ENCODE data around the gene SPDYE17.
"Not testable (repeated sequence)": the region's sequence is repeated elsewhere in the genome, so short reads cannot be mapped to it uniquely, and the experiment has no call there.

The SPDYE17 gene

GRCh38 chr7:77032261-77032660 lies at the start of gene SPDYE17:
SPDYE17 (minus strand) TSS chr7:77032361; CDS start chr7:77030570, 1,791 bp downstream.
- CTCF ChIA-PET; H3K4me3 ChIP-seq (ENCODE audit: low read depth, low read length); POLR2A ChIA-PET; DNase-seq (ENCODE audit: low read depth, low spot score): not testable (repeated sequence)

GRCh38 chr7:77080236-77080635 lies 48.1 kb upstream of the SPDYE17 start:
- H3K4me3 ChIP-seq (ENCODE audit: low read depth, low read length); CTCF ChIA-PET; DNase-seq (ENCODE audit: low read depth, low spot score); POLR2A ChIA-PET: not testable (repeated sequence)

GRCh38 chr7:77079624-77080023 lies 47.5 kb upstream of the SPDYE17 start:
- CTCF ChIA-PET; H3K4me3 ChIP-seq (ENCODE audit: low read depth, low read length); DNase-seq (ENCODE audit: low read depth, low spot score); POLR2A ChIA-PET: not testable (repeated sequence)

DNA sequence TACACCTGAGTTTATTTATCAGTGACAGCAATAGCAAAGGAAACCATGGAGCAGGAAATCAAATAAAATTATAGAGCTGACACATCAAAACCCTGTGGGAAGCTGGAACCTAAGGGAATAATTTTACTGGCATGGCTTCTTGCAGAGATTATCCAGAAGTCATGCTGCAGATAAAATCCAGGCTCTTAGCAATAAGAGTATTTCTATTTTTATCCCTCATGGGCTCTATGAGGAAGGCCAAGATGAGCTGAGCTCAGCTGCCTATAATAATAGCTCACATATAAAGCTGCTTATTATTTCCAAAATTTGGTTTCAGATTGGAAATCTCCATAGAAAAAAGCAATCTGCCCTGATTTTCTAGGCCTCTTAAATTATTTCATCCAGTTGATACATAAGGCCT lies 47.0 kb upstream of the SPDYE17 start:
- CTCF ChIA-PET; POLR2A ChIA-PET; DNase-seq (ENCODE audit: low read depth, low spot score); H3K4me3 ChIP-seq (ENCODE audit: low read depth, low read length): not testable (repeated sequence)

GRCh38 chr7:77077060-77077459 lies 44.9 kb upstream of the SPDYE17 start:
- H3K4me3 ChIP-seq (ENCODE audit: low read depth, low read length); DNase-seq (ENCODE audit: low read depth, low spot score); POLR2A ChIA-PET; CTCF ChIA-PET: not testable (repeated sequence)

DNA sequence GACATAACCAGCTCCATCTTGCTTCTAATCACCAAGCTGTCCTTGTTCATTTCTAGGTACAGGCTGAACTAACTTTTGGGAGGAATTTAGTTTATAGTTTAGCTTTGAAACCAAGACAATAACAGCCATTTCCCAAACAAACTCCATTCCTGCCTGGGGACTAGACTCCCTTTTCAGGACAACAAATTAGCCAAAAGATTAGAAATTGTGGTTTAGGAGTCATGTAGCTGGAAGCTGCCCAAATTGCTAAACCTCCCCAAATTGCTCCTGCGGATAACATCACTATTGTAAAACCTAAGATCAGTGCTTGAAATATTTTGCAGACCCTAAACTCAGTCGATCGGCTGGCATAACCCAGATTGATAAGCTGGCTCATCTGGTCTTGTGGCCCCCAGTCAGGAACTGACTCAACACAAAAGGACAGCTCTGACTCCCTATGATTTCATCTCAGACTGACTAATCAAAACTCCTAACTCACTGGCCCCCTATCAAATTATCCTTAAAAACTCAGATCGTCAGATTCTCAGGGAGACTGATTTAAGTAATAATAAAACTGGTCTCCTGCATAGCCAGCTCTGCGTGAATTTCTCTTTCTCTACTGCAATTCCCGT lies 42.7 kb upstream of the SPDYE17 start:
- POLR2A ChIA-PET; DNase-seq (ENCODE audit: low read depth, low spot score); CTCF ChIA-PET; H3K4me3 ChIP-seq (ENCODE audit: low read depth, low read length): not testable (repeated sequence)

GRCh38 chr7:77071108-77071507 lies 38.9 kb upstream of the SPDYE17 start:
- CTCF ChIA-PET; POLR2A ChIA-PET; H3K4me3 ChIP-seq (ENCODE audit: low read depth, low read length); DNase-seq (ENCODE audit: low read depth, low spot score): not testable (repeated sequence)

- H3K4me3 ChIP-seq (ENCODE audit: low read depth, low read length); DNase-seq (ENCODE audit: low read depth, low spot score); POLR2A ChIA-PET; CTCF ChIA-PET: not testable (repeated sequence)
Observed at GRCh38 chr7:77065869-77066268, 33.7 kb upstream of the SPDYE17 start.

GRCh38 chr7:77063732-77064131 lies 31.6 kb upstream of the SPDYE17 start:
- DNase-seq (ENCODE audit: low read depth, low spot score); H3K4me3 ChIP-seq (ENCODE audit: low read depth, low read length); CTCF ChIA-PET; POLR2A ChIA-PET: not testable (repeated sequence)

DNA sequence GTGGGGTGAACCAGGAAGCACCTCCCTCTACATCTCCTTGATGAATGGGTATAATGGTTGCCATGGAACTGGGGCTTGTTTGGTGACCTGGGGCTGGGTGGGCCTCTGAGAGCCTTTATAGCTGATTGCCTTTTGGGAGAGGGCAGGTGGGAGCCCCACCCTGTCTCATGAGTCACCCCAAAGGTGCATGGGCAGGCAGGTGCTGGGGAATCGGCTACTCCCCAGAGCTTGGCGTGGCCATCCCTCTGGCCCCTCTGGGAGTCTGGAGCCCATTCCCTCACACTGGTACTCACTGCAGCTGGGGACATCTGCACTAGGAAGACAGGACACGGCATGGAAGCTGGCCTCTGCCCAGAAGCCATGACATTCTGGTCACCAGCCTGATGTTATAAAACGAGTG lies 30.4 kb upstream of the SPDYE17 start, which contains the start of gene SPDYE18:
TSS of gene SPDYE18 (minus strand) at position 2 of the 400 bp plus-strand sequence. CDS start 2,046 bp downstream, outside the sequence.
- DNase-seq (ENCODE audit: low read depth, low spot score); H3K4me3 ChIP-seq (ENCODE audit: low read depth, low read length); CTCF ChIA-PET; POLR2A ChIA-PET: not testable (repeated sequence)

GRCh38 chr7:77026349-77026748 lies 5.8 kb downstream of the SPDYE17 start:
- POLR2A ChIA-PET; H3K4me3 ChIP-seq (ENCODE audit: low read depth, low read length); DNase-seq (ENCODE audit: low read depth, low spot score); CTCF ChIA-PET: not testable (repeated sequence)

DNA sequence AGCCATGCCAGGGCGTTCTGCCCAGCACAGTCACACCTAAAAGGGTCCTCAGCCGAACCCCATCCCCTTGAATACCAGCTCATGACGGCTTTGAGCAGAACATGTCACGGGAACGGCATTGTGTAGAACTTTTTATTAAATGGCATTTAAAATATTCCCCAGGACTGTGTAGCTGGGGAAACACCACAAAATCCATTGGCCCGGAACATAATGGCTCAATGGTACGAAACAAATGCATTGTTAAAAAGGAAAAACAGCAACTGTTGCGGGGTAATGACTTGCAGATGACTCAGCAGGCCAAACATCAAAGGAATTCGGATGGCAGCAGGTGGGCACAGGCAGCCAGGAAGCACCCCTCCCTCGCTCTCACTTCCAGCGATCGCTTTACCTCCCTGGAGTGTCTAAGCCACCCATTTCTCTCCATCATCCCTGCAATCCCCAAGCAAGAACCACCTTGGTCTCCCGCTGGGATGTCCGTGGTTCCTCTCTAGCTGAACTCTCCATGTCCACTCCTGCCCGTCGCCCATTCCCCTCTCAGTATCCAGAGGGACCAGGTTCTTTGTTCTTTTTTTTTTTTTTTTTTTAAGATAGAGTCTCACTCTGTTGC lies 22.0 kb downstream of the SPDYE17 start:
- not testable (repeated sequence) for DNase-seq (ENCODE audit: low read depth, low spot score)

GRCh38 chr7:77008000-77008399 lies 24.2 kb downstream of the SPDYE17 start:
- CTCF ChIA-PET; POLR2A ChIA-PET; DNase-seq (ENCODE audit: low read depth, low spot score); H3K4me3 ChIP-seq (ENCODE audit: low read depth, low read length): not testable (repeated sequence)

More for the DNA sequence above, 22.0 kb downstream of the SPDYE17 start:
- POLR2A ChIA-PET; H3K4me3 ChIP-seq (ENCODE audit: low read depth, low read length); CTCF ChIA-PET: not testable (repeated sequence)

GRCh38 chr7:77006127-77007110 lies 25.7 kb downstream of the SPDYE17 start:
- DNase-seq (ENCODE audit: low read depth, low spot score); CTCF ChIA-PET; H3K4me3 ChIP-seq (ENCODE audit: low read depth, low read length); POLR2A ChIA-PET: not testable (repeated sequence)

DNA sequence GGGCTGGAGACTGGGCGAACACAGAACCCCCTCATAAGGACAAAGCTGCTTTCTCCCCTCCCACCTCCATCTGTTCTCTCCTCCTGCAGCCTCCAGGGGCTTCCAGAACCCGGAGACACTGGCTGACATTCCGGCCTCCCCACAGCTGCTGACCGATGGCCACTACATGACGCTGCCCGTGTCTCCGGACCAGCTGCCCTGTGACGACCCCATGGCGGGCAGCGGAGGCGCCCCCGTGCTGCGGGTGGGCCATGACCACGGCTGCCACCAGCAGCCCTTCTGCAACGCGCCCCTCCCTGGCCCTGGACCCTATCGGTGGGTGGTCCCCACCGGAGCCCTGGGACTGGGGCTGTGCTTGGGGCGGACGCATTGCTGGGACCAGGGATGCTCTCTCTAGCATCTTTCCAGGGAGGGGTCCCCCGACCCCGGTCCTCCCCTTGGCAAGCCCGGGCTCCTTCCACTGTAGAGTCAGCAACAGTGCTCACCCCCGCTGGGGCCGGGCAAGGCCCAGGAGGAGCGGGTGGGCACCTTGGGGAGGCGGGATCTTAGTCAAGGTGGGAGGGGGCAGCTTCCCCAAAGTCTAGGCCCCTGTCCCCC lies 26.6 kb downstream of the SPDYE17 start:
- CTCF ChIA-PET; DNase-seq (ENCODE audit: low read depth, low spot score); POLR2A ChIA-PET; H3K4me3 ChIP-seq (ENCODE audit: low read depth, low read length): not testable (repeated sequence)

- DNase-seq (ENCODE audit: low read depth, low spot score); POLR2A ChIA-PET; CTCF ChIA-PET: not testable (repeated sequence)
Observed at GRCh38 chr7:77004151-77004550, 28.0 kb downstream of the SPDYE17 start.

DNA sequence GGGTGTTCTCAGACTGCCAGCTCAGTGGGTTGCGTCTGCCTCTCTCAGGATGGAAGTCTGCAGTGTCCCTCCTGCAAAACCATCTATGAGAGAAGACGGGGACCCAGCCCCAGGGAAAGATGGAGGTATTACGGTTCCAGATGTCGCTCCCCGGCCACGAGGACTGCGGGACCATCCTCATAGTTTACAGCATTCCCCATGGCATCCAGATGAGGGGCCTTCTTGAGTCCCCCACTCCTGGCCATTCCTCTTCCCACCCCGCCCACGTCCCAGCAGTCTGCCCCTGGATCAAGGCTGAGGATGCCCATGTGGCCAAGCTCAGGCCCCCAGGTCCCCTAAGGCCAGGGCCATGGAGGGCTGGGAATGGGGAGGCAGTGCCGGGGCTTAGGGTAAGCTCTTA lies 28.9 kb downstream of the SPDYE17 start:
- DNase-seq (ENCODE audit: low read depth, low spot score); H3K4me3 ChIP-seq (ENCODE audit: low read depth, low read length); CTCF ChIA-PET; POLR2A ChIA-PET: not testable (repeated sequence)

More at GRCh38 chr7:77004151-77004550, 28.0 kb downstream of the SPDYE17 start:
- not testable (repeated sequence) for H3K4me3 ChIP-seq (ENCODE audit: low read depth, low read length)
